Heart left ventricle (tissue), 16 donors: Measurements from ENCODE around the gene THBD. TPM values are rescaled to one million over a fixed set of nuclear protein-coding genes. Genes with fewer than 3 reads are reported as not detected.
A peak's percentile ranks its signal among the peaks of the same experiment; 100 is the strongest.

Experiments used
- ATAC-seq, 4 donors: fragments of 200-7000 bp; cut with Tn5 transposase; one replicate each; pipeline ENCODE4 v1.9.1; 2020 to 2022; ENCODE audit warnings: moderate library complexity in 4 of 4, mild to moderate bottlenecking in 3 of 4, moderate number of reproducible peaks in 1 of 4
- DNase-seq, 5 donors: peaks; one replicate each; pipeline ENCODE4 v3.0.0-alpha.2; 2020
- H3K27ac ChIP-seq, 12 donors: fragments of 200-600 bp; sonication (generic) in 4 of 12; one replicate each; pipeline versions ENCODE4 v1.5.0 to v1.8.0; 2016 to 2022; ENCODE audit warnings: mild to moderate bottlenecking in 2 of 12
- H3K27me3 ChIP-seq, 9 donors: fragments of 200-600 bp; sonication (generic) in 2 of 9; one replicate each; pipeline versions ENCODE4 v1.5.1 to v1.8.0; 2016 to 2022; ENCODE audit warnings: mild to moderate bottlenecking in 3 of 9
- H3K36me3 ChIP-seq, 9 donors: fragments of 200-600 bp; sonication (generic) in 2 of 9; one replicate each; pipeline versions ENCODE4 v1.5.0 to v1.8.0; 2018 to 2022; ENCODE audit warnings: mild to moderate bottlenecking in 2 of 9
- H3K4me1 ChIP-seq, 12 donors: fragments of 200-600 bp; sonication (generic) in 4 of 12; one replicate each; pipeline versions ENCODE4 v1.5.0 to v1.8.0; 2016 to 2022; ENCODE audit warnings: mild to moderate bottlenecking in 3 of 12
- H3K4me3 ChIP-seq, 12 donors: fragments of 200-600 bp; sonication (generic) in 4 of 12; one replicate each; pipeline versions ENCODE4 v1.5.0 to v1.8.0; 2017 to 2022; ENCODE audit warnings: mild to moderate bottlenecking in 9 of 12, moderate library complexity in 4 of 12
- H3K9me3 ChIP-seq, 12 donors: fragments of 200-600 bp; sonication (generic) in 4 of 12; one replicate each; pipeline versions ENCODE4 v1.5.0 to v1.8.0; 2016 to 2022; ENCODE audit warnings: mild to moderate bottlenecking in 1 of 12
- POLR2A ChIP-seq, 2 donors: fragments of 450-650 bp; IDR thresholded peaks; one replicate each; pipeline ENCODE4 v1.6.1; 2017; ENCODE audit warnings: antibody characterized with exemption in 2 of 2, mild to moderate bottlenecking in 2 of 2, moderate library complexity in 2 of 2
- WGBS, 4 donors: extraction: QIAGEN DNeasy Blood & Tissue Kit in 2 of 4; methylation state at CpG; one replicate each; pipeline versions ENCODE4 v1.1.5 to v1.1.7; 2013 to 2018; 5-methylcytosine and 5-hydroxymethylcytosine counted together
- intact Hi-C, 10 donors: fragments of 100-400 bp; cut with DNase I; formaldehyde crosslinking; loops; one replicate each; pipeline versions ENCODE4 v1.11.1 to v1.14.2; 2022
- polyA plus RNA-seq, 2 donors: library from polyadenylated mRNA; stranded (reverse); fragments of 200-250 nt; gene quantifications; one replicate each; pipeline ENCODE4 v1.2.3, GENCODE V29; 2013
- total RNA-seq, 9 donors: library from RNA; depleted of rRNA in 2 of 9; stranded (reverse); fragments of >200 nt in 2 of 9; fragmentation: NEBNext Ultra II Directional in 3 of 9; extraction: Animal tissue kit (Norgen Biotek cat#: 25700) in 3 of 9; gene quantifications; one replicate each; pipeline versions ENCODE4 v1.1.0 to v1.2.4, GENCODE V29; 2016 to 2023
- TF ChIP-seq, protein P1 (sequence below), 12 donors: fragments of 200-600 bp; sonication (generic) in 4 of 12; IDR thresholded peaks; one replicate each; pipeline versions ENCODE4 v1.5.0 to v1.8.0; 2018 to 2022; ENCODE audit warnings: antibody characterized with exemption in 12 of 12, mild to moderate bottlenecking in 5 of 12
- donor health status: ischemic (EF 13 %, LVEDD 7.1; RV severe dilation, severe dysfunction).
- donor health status: healthy with polysubstance abuse.
- donor health status: DM: no; HTN: yes; CAD: no.
- donor health status: DM: no; HTN: no; CAD: no.
- donor health status: ischemic (EF 25% LVEDD 6.9; RV normal size, moderate dysfunction).
- donor health status: ischemic (EF 25% LVEDD 5.7; RV mildly dilated, moderate dysfunction).
- donor health status: healthy.
- donor health status: DM: yes; HTN: yes; CAD: no.
- donor health status: ischemic (EF 35%, LVEDD 5.7; RV mildly dilated, moderate dysfunction).
- donor health status: nonischemic (EF 11% LVEDD 7.7; RV severe dilation, severe dysfunction).
- donor health status: DM: yes; HTN: yes; CAD: no.
- donor health status: PGD.
- donor health status: ischemic (EF 29% LVEDD 5.4; RV normal size, mild dysfunction).
- donor health status: nonischemic (EF 23%, LVEDD 6.1; RV moderate dilation, normal function).

The THBD gene
- total and polyA plus RNA-seq, 11 donors = 8.2 to 70.9 (median 19.9) TPM

GRCh38 chr20:23035731-23036130 lies 13.7 kb downstream of the THBD start:
- Histone ChIP-seq H3K4me3 (peak overlapping the region in 5 of 12 donors; percentile 25 to 52 (median 36)), H3K36me3 (no peaks in the 10 kb centered on the region), H3K27ac (no peak overlapping the region), H3K27me3 (peaks cover 12 to 51% (median 29%) of the 10 kb centered on the region in 9 donors), H3K9me3 (no peaks in the 10 kb centered on the region), H3K4me1 (peaks cover 0 to 27% (median 6%) of the 10 kb centered on the region in 12 donors)
- 92 to 96% (median 94%) methylated on average over 41 of the region's 41 CpGs for WGBS, 4 donors
- ATAC-seq (no peak), DNase-seq (peak in 1 of 5 donors; percentile 14)
- TF ChIP-seq POLR2A (IDR thresholded peaks at IDR 0.05) = no peak
- TF ChIP-seq, protein P1, sequence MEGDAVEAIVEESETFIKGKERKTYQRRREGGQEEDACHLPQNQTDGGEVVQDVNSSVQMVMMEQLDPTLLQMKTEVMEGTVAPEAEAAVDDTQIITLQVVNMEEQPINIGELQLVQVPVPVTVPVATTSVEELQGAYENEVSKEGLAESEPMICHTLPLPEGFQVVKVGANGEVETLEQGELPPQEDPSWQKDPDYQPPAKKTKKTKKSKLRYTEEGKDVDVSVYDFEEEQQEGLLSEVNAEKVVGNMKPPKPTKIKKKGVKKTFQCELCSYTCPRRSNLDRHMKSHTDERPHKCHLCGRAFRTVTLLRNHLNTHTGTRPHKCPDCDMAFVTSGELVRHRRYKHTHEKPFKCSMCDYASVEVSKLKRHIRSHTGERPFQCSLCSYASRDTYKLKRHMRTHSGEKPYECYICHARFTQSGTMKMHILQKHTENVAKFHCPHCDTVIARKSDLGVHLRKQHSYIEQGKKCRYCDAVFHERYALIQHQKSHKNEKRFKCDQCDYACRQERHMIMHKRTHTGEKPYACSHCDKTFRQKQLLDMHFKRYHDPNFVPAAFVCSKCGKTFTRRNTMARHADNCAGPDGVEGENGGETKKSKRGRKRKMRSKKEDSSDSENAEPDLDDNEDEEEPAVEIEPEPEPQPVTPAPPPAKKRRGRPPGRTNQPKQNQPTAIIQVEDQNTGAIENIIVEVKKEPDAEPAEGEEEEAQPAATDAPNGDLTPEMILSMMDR (IDR thresholded peaks at IDR 0.05) = no peak
- intact Hi-C loops = loop anchor here in 1 of 10 donors (5.0 kb wide), 1 partner anchor 338 kb away; no protein-coding TSS in a partner anchor

- peaks cover 12 to 47% (median 28%) of the 10 kb centered on the region in 9 donors for H3K27me3 ChIP-seq
- peak in 1 of 4 donors; percentile 38 for ATAC-seq
- intact Hi-C loops = loop anchor here in 1 of 10 donors (5.0 kb wide), 1 partner anchor 338 kb away; no protein-coding TSS in a partner anchor
- H3K4me3 ChIP-seq = peak within 1 kb of the TSS in 8 of 12 donors; percentile 10 to 52 (median 30)
- no peak for DNase-seq
- TF ChIP-seq, protein P1 (IDR thresholded peaks at IDR 0.05) = no peak
- TF ChIP-seq POLR2A (IDR thresholded peaks at IDR 0.05) = no peak
- H3K36me3 ChIP-seq = no peaks in the 10 kb centered on the region
- H3K4me1 ChIP-seq = peaks cover 0 to 27% (median 6%) of the 10 kb centered on the region in 12 donors
- H3K27ac ChIP-seq = no peak within 1 kb of the TSS
- 21 to 62% (median 40%) methylated on average over 22 to 83 of the region's 83 CpGs for WGBS, 4 donors
- H3K9me3 ChIP-seq = no peaks in the 10 kb centered on the region
Measured at GRCh38 chr20:23034721-23035671, 14.5 kb downstream of the THBD start, which contains the start of gene SSTR4. TSS of gene SSTR4 (plus strand) at chr20:23035312. CDS start at chr20:23035484, 172 bp downstream.

GRCh38 chr20:23033918-23034317 lies 15.6 kb downstream of the THBD start:
- H3K27me3 ChIP-seq = peaks cover 12 to 42% (median 22%) of the 10 kb centered on the region in 9 donors

More at GRCh38 chr20:23033918-23034317, 15.6 kb downstream of the THBD start:
- TF ChIP-seq, protein P1 (IDR thresholded peaks at IDR 0.05) = no peak
- TF ChIP-seq POLR2A (IDR thresholded peaks at IDR 0.05) = no peak
- H3K36me3 ChIP-seq = no peaks in the 10 kb centered on the region
- no peaks in the 10 kb centered on the region for H3K9me3 ChIP-seq
- no peak overlapping the region for H3K4me3 ChIP-seq
- intact Hi-C loops = no loop called here
- ATAC-seq (no peak), DNase-seq (peak in 1 of 5 donors; percentile 5)
- 93 to 100% (median 97%) methylated on average over 2 to 4 of the region's 4 CpGs for WGBS, 4 donors
- no peak overlapping the region for H3K27ac ChIP-seq
- H3K4me1 ChIP-seq = peaks cover 0 to 27% (median 6%) of the 10 kb centered on the region in 12 donors
